Common myeloid progenitor, CD34-positive (primary cell): ENCODE data around the gene QKI.

ENCODE experiments used
- CTCF ChIA-PET: fragments of 350-600 bp; sonication (Branson Sonifier 250); formaldehyde crosslinking; loops from one replicate; lab custom pipeline; 2021; ENCODE audit warnings: antibody characterized with exemption; lab: Charles Lee
- POLR2A ChIA-PET: fragments of 350-600 bp; sonication (Branson Sonifier 250); formaldehyde crosslinking; loops from one replicate; lab custom pipeline; 2021; ENCODE audit warnings: antibody characterized with exemption; lab: Charles Lee
- DNase-seq, 3 donors: peaks; one replicate each; pipeline versions ENCODE4 v3.0.0 to v3.0.0-alpha.2; 2013
- H3K27ac ChIP-seq, 2 experiments: 1 replicate in 1 of 2; 2 replicates in 1 of 2; pipeline ENCODE4 v1.7.0; 2013; ENCODE audit warnings: inconsistent platforms in 2 of 2, low read length in 2 of 2, mild to moderate bottlenecking in 2 of 2, low read depth in 1 of 2, moderate library complexity in 1 of 2; ENCODE audit not compliant: severe bottlenecking in 2 of 2, insufficient read depth in 1 of 2, poor library complexity in 1 of 2
- H3K27me3 ChIP-seq, 5 experiments: replicated peaks in 2 of 5; 1 replicate in 3 of 5; 2 replicates in 2 of 5; pipeline versions ENCODE4 v1.6.1 to v1.7.0; 2013; ENCODE audit warnings: low read length in 4 of 5, mild to moderate bottlenecking in 2 of 5, moderate library complexity in 2 of 5, inconsistent platforms in 1 of 5; ENCODE audit not compliant: insufficient read depth in 5 of 5, control insufficient read depth in 4 of 5
- H3K36me3 ChIP-seq, 4 experiments: 1 replicate in 2 of 4; 2 replicates in 2 of 4; pipeline versions ENCODE4 v1.6.1 to v1.7.0; 2013; ENCODE audit warnings: low read length in 3 of 4, control low read depth in 1 of 4, mild to moderate bottlenecking in 1 of 4; ENCODE audit not compliant: control insufficient read depth in 4 of 4, insufficient read depth in 4 of 4
- H3K4me1 ChIP-seq, 4 experiments: 1 replicate in 3 of 4; 2 replicates in 1 of 4; pipeline versions ENCODE4 v1.6.1 to v1.7.1; 2013; ENCODE audit warnings: low read length in 3 of 4, mild to moderate bottlenecking in 3 of 4, control low read depth in 1 of 4, inconsistent platforms in 1 of 4, moderate library complexity in 1 of 4; ENCODE audit not compliant: control insufficient read depth in 4 of 4, insufficient read depth in 4 of 4; ENCODE audit errors: control extremely low read depth in 1 of 4
- H3K4me3 ChIP-seq, 7 experiments: 1 replicate in 4 of 7; 2 replicates in 3 of 7; pipeline versions ENCODE4 v1.5.1 to v1.7.0; 2013; ENCODE audit warnings: mild to moderate bottlenecking in 7 of 7, low read length in 6 of 7, moderate library complexity in 6 of 7, inconsistent platforms in 2 of 7, low read depth in 2 of 7, control low read depth in 1 of 7; ENCODE audit not compliant: insufficient read depth in 4 of 7, control insufficient read depth in 1 of 7; ENCODE audit errors: extremely low read depth in 1 of 7
- H3K9me3 ChIP-seq, 5 experiments: 1 replicate in 4 of 5; 2 replicates in 1 of 5; pipeline versions ENCODE4 v1.6.1 to v1.7.1; 2013; ENCODE audit warnings: low read length in 4 of 5, mild to moderate bottlenecking in 2 of 5, inconsistent platforms in 1 of 5, low read depth in 1 of 5, moderate library complexity in 1 of 5; ENCODE audit not compliant: control insufficient read depth in 4 of 5, insufficient read depth in 2 of 5; ENCODE audit errors: control extremely low read depth in 1 of 5
- WGBS: methylation state at CpG from one replicate; pipeline ENCODE4 v1.1.5; 2013; ENCODE audit not compliant: insufficient coverage; 5-methylcytosine and 5-hydroxymethylcytosine counted together

Gene QKI

DNA sequence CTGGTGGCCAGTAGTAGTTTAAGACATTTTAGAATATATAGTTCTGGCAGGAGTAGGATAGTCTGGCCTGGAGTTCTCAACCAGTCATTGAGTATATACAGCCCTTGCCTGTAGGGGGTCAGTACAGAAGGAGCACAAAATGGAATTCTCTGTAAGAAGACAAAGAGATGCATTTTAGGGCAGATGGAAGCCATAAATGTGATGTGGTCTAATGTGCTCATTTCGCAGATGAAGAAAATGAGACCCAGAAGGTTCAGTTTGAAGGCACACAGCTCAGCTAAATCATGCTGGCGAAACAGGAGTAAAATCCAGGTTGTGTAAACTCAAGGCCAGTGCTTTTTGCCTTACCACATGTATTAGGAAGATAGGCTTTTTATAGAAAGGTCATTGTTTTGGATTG is 29.6 kb downstream of the QKI start:
- Histone ChIP-seq H3K9me3 (no peaks in the 10 kb centered on the region), H3K27ac (no peak overlapping the region), H3K36me3 (no peaks in the 10 kb centered on the region), H3K27me3 (no peaks in the 10 kb centered on the region), H3K4me3 (no peak overlapping the region), H3K4me1 (peaks cover 0 to 1% (median 0%) of the 10 kb centered on the region in 4 experiments)
- CTCF ChIA-PET = interaction anchor here (0.6 kb wide), 1 partner anchor 251 kb away, joined by 3 read pairs; no protein-coding TSS in a partner anchor
- POLR2A ChIA-PET = no interaction called here
- WGBS = 93% methylated on average over 1 of the region's 2 CpGs
- no peak for DNase-seq

- 89% methylated on average over 1 of the region's 4 CpGs for WGBS
- Histone ChIP-seq H3K4me1 (peaks cover 0 to 1% (median 0%) of the 10 kb centered on the region in 4 experiments), H3K9me3 (no peaks in the 10 kb centered on the region), H3K36me3 (no peaks in the 10 kb centered on the region), H3K4me3 (no peak overlapping the region), H3K27ac (no peak overlapping the region), H3K27me3 (no peaks in the 10 kb centered on the region)
- ChIA-PET CTCF (no interaction called here), POLR2A (no interaction called here)
- no peak for DNase-seq
Measured at GRCh38 chr6:163446549-163446948, 32.0 kb downstream of the QKI start.

GRCh38 chr6:163449076-163449475 is 34.6 kb downstream of the QKI start:
- DNase-seq = no peak
- Histone ChIP-seq H3K4me3 (no peak overlapping the region), H3K36me3 (no peaks in the 10 kb centered on the region), H3K27ac (no peak overlapping the region), H3K9me3 (no peaks in the 10 kb centered on the region), H3K4me1 (no peaks in the 10 kb centered on the region), H3K27me3 (no peaks in the 10 kb centered on the region)
- ChIA-PET POLR2A (interaction anchor here (0.8 kb wide), 1 partner anchor 125 kb away, joined by 3 read pairs; no protein-coding TSS in a partner anchor), CTCF (no interaction called here)
- no CpG with 5 or more reads among the region's 1 CpG for WGBS

DNA sequence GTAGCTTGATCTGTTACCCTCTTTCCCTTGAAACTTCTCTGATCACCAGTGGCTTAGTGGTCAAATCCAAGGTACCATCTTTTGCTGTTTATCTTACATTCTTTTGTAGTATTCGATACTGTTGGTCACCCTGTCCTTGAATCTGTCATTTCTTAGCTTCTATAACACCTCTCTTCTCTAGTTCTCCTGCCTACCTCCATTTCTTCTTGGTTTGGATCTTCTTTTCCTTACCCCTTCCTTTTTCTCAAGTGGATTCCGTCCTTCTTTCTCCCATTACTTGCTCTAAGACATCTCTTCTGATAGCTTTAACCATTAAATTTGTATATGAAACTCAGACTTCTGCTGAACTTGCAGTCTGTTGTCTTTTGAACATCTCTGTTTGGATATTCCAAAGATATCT is 39.9 kb downstream of the QKI start:
- no peak overlapping the region for H3K27ac ChIP-seq
- no CpG with 5 or more reads among the region's 2 CpGs for WGBS
- no peaks in the 10 kb centered on the region for H3K27me3 ChIP-seq
- peaks cover 0 to 8% (median 0%) of the 10 kb centered on the region in 5 experiments for H3K9me3 ChIP-seq
- no peak for DNase-seq
- ChIA-PET POLR2A (no interaction called here), CTCF (interaction anchor here (1.2 to 1.4 kb wide), 2 partner anchors 13 to 14 kb away, joined by 3 to 4 read pairs; no protein-coding TSS in a partner anchor)
- peaks cover 0 to 24% (median 11%) of the 10 kb centered on the region in 4 experiments for H3K36me3 ChIP-seq
- no peak overlapping the region for H3K4me3 ChIP-seq
- H3K4me1 ChIP-seq = peaks cover 3 to 8% (median 4%) of the 10 kb centered on the region in 4 experiments

DNA sequence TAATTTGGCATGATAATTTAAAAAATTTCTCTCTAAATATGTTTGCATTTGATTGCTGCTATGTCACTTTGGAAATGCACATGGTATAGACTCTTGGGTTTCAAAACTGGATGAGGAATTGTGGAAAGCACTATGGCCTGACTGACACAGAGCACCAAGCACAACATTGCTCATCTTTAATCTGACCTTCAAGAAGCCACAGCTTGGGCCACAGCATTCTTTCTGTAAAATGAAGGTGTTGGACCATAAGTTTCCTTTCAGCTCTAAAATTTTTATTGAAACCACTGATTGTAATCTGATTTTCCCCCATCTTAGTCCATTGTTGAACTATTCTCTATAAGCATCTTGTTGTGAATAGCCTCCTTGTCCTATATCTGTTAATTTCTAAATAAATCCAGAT is 41.0 kb downstream of the QKI start:
- no peak for DNase-seq
- ChIA-PET CTCF (interaction anchor here (1.0 kb wide), 1 partner anchor 50 kb away, joined by 3 read pairs; no protein-coding TSS in a partner anchor), POLR2A (no interaction called here)
- Histone ChIP-seq H3K36me3 (peaks cover 2 to 25% (median 11%) of the 10 kb centered on the region in 4 experiments), H3K27me3 (no peaks in the 10 kb centered on the region), H3K9me3 (peaks cover 0 to 8% (median 0%) of the 10 kb centered on the region in 5 experiments), H3K4me1 (peaks cover 3 to 8% (median 6%) of the 10 kb centered on the region in 4 experiments), H3K4me3 (no peak overlapping the region), H3K27ac (no peak overlapping the region)

- ChIA-PET CTCF (no interaction called here), POLR2A (no interaction called here)
- no CpG with 5 or more reads among the region's 3 CpGs for WGBS
- peaks cover 2 to 25% (median 13%) of the 10 kb centered on the region in 4 experiments for H3K36me3 ChIP-seq
- H3K4me1 ChIP-seq = peaks cover 3 to 11% (median 6%) of the 10 kb centered on the region in 4 experiments
- no peak overlapping the region for H3K4me3 ChIP-seq
- no peak overlapping the region for H3K27ac ChIP-seq
- H3K27me3 ChIP-seq = no peaks in the 10 kb centered on the region
- DNase-seq = peak in 2 of 3 donors; percentile 35 to 41
- H3K9me3 ChIP-seq = peaks cover 0 to 8% (median 0%) of the 10 kb centered on the region in 5 experiments
Measured at GRCh38 chr6:163457637-163458561, 43.4 kb downstream of the QKI start.

- ChIA-PET POLR2A (no interaction called here), CTCF (no interaction called here)
- H3K4me1 ChIP-seq = peaks cover 3 to 11% (median 6%) of the 10 kb centered on the region in 4 experiments
- no peaks in the 10 kb centered on the region for H3K27me3 ChIP-seq
- H3K4me3 ChIP-seq = no peak overlapping the region
- H3K36me3 ChIP-seq = peaks cover 2 to 27% (median 16%) of the 10 kb centered on the region in 4 experiments
- no peak for DNase-seq
- 100% methylated on average over 2 of the region's 2 CpGs for WGBS
- H3K9me3 ChIP-seq = peaks cover 0 to 8% (median 0%) of the 10 kb centered on the region in 5 experiments
- H3K27ac ChIP-seq = no peak overlapping the region
Measured at GRCh38 chr6:163459007-163459406, 44.5 kb downstream of the QKI start.
